Left ventricle myocardium inferior (tissue), 1 donor: ENCODE measurements around the gene NCK2. TPM values are rescaled to one million over a fixed set of nuclear protein-coding genes. Genes with fewer than 3 reads are reported as not detected.

Experiments
- DNase-seq: peaks from one replicate; pipeline ENCODE4 v3.0.0-alpha.2; 2020
- H3K27ac ChIP-seq: fragments of 200-600 bp; replicated peaks from 2 replicates; pipeline ENCODE4 v1.8.0; 2021
- H3K27me3 ChIP-seq: fragments of 200-600 bp; 2 replicates; pipeline ENCODE4 v1.8.0; 2021; ENCODE audit warnings: low read depth
- H3K36me3 ChIP-seq: fragments of 200-600 bp; 2 replicates; pipeline ENCODE4 v1.8.0; 2021
- H3K4me1 ChIP-seq: fragments of 200-600 bp; 2 replicates; pipeline ENCODE4 v1.8.0; 2021
- H3K4me3 ChIP-seq: fragments of 200-600 bp; 2 replicates; pipeline ENCODE4 v1.8.0; 2021; ENCODE audit warnings: mild to moderate bottlenecking, moderate library complexity
- H3K9me3 ChIP-seq: fragments of 200-600 bp; replicated peaks from 2 replicates; pipeline ENCODE4 v1.8.0; 2021
- intact Hi-C: fragments of 100-400 bp; cut with micrococcal nuclease; formaldehyde crosslinking; loops from one replicate; pipeline ENCODE4 v1.11.0; 2022
- total RNA-seq: library from RNA; stranded (reverse); fragmentation: NEBNext Ultra II Directional; extraction: Animal tissue kit (Norgen Biotek cat#: 25700); gene quantifications from one replicate; pipeline ENCODE4 v1.2.1, GENCODE V29; 2021
- TF ChIP-seq, protein P1 (sequence below): fragments of 200-600 bp; IDR thresholded peaks from 2 replicates; pipeline ENCODE4 v1.8.0; 2021; ENCODE audit warnings: antibody characterized with exemption, mild to moderate bottlenecking, borderline replicate concordance
- donor health status: DM: no; HTN: yes; CAD: no; lungs with severe emphysema.

NCK2 gene
- total RNA-seq, 1 donor from 2014 or later = 24.7 TPM

DNA sequence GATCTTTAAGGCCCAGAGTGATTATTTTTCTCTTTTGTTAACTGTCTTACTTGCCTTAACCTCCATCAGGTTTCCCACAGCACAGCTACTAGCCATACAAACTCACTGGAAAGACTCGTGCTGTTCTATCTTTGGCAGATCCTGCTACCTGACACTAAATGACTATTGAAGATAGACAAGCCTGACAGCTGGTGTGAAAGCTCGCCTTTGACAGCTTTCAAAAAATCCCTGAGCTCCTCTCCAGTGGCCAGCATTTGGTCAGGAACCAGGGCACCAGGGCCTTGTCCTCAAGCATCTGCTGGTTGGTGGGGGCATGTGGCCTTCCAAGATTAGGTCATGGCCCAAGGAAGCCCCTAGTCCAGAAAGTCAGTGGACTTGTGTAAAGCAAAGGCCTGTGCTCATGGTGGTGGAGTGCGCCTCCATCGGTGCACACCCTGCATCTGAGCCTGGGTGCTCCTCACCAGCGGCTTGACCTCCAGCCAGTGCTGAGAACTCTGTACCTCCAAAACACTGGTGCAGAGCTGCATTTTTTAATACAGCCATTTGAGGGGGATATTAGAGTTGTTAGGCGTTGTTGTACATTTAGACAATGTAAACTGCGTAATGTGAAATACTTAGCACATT is 158.5 kb downstream of the NCK2 start:
- TF ChIP-seq, protein P1, sequence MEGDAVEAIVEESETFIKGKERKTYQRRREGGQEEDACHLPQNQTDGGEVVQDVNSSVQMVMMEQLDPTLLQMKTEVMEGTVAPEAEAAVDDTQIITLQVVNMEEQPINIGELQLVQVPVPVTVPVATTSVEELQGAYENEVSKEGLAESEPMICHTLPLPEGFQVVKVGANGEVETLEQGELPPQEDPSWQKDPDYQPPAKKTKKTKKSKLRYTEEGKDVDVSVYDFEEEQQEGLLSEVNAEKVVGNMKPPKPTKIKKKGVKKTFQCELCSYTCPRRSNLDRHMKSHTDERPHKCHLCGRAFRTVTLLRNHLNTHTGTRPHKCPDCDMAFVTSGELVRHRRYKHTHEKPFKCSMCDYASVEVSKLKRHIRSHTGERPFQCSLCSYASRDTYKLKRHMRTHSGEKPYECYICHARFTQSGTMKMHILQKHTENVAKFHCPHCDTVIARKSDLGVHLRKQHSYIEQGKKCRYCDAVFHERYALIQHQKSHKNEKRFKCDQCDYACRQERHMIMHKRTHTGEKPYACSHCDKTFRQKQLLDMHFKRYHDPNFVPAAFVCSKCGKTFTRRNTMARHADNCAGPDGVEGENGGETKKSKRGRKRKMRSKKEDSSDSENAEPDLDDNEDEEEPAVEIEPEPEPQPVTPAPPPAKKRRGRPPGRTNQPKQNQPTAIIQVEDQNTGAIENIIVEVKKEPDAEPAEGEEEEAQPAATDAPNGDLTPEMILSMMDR = no peak
- H3K27ac ChIP-seq = no peak overlapping the region
- intact Hi-C loops = no loop called here

DNA sequence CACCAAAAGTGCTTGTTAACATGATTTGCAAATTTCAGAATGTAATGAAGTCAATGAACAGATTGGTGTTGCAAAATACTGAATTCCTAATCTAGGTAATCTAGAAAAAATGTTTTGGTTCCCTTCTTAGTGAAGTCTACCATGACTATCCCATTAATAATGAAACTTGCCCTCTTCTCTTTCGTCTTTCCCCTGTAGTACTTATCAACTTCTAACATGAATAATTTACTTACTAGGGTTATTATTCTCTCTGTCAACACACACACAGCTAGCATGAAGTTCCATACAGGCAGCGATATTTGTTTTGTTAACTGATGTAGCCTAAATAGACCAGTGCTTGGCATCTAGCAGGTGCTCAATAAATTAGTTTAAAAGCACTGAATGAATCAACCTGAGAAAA is 160.2 kb downstream of the NCK2 start:
- H3K36me3 ChIP-seq = no peaks in the 10 kb centered on the region
- H3K4me1 ChIP-seq = peaks cover 38% of the 10 kb centered on the region
- no peak overlapping the region for H3K27ac ChIP-seq
- no peak overlapping the region for H3K4me3 ChIP-seq
- intact Hi-C loops = no loop called here
- TF ChIP-seq, protein P1 = no peak
- DNase-seq = no peak
- H3K27me3 ChIP-seq = no peaks in the 10 kb centered on the region
- no peaks in the 10 kb centered on the region for H3K9me3 ChIP-seq

More for the DNA sequence above, 158.5 kb downstream of the NCK2 start:
- DNase-seq = no peak
- Histone ChIP-seq H3K4me3 (no peak overlapping the region), H3K9me3 (peaks cover 6% of the 10 kb centered on the region), H3K36me3 (no peaks in the 10 kb centered on the region), H3K4me1 (peaks cover 24% of the 10 kb centered on the region), H3K27me3 (no peaks in the 10 kb centered on the region)

DNA sequence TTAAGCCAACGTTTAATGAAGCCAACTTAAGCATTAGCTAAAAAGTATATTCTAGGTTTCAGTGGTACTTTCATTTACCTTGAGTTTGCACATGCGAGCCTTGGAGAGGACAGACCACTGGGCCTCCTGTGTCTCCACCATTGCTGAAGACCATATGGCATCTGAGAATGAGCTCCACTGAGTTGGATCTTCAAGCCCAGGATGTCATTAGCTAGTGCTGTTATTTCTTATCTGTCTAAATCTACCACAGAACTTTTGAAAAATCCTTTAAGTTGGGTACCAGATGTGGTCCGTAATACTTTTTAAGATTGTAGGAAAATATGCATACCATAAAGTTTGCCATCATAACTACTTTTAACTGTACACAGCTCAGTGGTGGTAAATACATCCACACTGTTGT is 161.8 kb downstream of the NCK2 start:
- Histone ChIP-seq H3K4me1 (peaks cover 45% of the 10 kb centered on the region), H3K36me3 (no peaks in the 10 kb centered on the region), H3K4me3 (no peak overlapping the region), H3K27me3 (no peaks in the 10 kb centered on the region), H3K9me3 (no peaks in the 10 kb centered on the region), H3K27ac (no peak overlapping the region)
- intact Hi-C loops = no loop called here
- TF ChIP-seq, protein P1 = no peak
- no peak for DNase-seq

DNA sequence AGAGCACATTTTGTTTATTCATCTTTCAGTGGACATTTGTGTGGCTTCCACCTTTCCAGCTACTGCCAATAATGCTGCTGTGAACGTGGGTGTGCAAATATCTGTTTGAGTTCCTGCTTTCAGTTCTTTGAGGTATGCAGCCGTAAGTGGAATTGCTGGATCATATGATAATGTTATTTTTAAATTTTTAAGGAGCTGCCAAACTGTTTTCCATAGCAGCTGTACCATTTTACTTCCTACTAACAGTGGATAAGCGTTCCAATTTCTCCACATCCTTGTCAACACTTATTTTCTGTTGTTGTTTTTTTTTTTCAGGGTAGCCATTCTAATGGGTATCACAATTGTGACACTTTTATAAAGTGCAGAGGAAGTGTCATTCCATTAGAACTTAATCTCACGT is 162.5 kb downstream of the NCK2 start:
- H3K4me1 ChIP-seq = peaks cover 45% of the 10 kb centered on the region
- no peaks in the 10 kb centered on the region for H3K27me3 ChIP-seq
- peak overlapping the region; percentile 21 for H3K4me3 ChIP-seq
- TF ChIP-seq, protein P1 = no peak
- no peaks in the 10 kb centered on the region for H3K36me3 ChIP-seq
- intact Hi-C loops = no loop called here
- H3K27ac ChIP-seq = peak overlapping the region; percentile 46
- no peaks in the 10 kb centered on the region for H3K9me3 ChIP-seq
- DNase-seq = no peak

DNA sequence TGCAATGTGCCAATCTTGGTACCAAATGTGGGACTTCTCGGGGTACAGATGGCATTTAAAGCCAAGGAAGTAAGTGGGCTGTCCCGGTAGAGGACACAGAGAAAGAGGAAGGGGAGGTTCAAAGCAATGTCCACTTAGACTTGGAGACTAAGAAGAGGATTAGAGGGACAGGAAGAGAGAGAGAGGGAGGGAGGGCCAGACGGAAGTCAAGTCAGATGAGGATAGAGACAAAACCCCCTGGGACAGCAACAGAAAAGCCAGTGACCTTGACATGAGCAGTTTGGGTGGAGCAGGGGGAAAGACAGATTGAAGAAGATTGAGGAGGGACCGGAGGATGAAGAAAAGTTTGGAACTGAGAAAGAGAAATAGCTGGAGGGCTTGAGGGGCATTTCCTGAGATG is 164.5 kb downstream of the NCK2 start:
- no peaks in the 10 kb centered on the region for H3K27me3 ChIP-seq
- H3K36me3 ChIP-seq = no peaks in the 10 kb centered on the region
- intact Hi-C loops = no loop called here
- no peak for DNase-seq
- TF ChIP-seq, protein P1 = no peak
- H3K9me3 ChIP-seq = peaks cover 6% of the 10 kb centered on the region
- peaks cover 39% of the 10 kb centered on the region for H3K4me1 ChIP-seq
- peak overlapping the region; percentile 22 for H3K4me3 ChIP-seq
- H3K27ac ChIP-seq = peak overlapping the region; percentile 69
